Cerebellar cortex (tissue), 1 donor: ENCODE data around the gene ASCC2.

Experiments used
- DNase-seq: peaks from one replicate; pipeline ENCODE4 v3.0.0-alpha.2; 2015; ENCODE audit warnings: low spot score

The ASCC2 gene

DNA sequence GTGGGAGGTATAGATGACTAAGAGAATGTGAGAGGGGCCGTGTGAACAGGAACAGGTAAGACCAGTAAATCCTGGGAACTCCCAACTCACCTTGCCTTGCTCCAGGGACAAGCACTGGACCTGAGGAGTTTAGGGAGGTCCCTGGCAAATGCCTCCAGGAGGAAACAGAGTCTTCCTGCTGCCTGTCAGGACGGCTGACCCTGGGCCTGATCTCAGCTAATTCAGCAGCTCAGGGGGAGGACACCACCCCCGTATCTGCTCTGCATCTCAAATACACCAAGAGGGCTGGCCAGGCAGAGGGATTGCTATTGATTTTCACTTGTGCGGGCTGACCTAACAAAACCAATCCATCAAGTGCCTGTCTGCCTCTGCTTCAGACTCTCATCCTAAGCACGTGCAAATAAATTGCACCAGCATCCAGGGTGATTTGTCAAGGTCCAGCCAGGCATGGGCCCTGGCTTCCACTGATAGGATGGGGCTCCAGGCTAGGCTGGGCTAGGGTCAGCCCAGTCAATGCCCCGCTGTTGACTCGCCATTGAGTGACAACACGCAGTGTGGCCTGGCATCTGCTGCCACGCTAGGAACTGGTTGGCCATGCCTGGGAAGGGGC, 50.6 kb downstream of the ASCC2 start:
- no peak for DNase-seq

DNA sequence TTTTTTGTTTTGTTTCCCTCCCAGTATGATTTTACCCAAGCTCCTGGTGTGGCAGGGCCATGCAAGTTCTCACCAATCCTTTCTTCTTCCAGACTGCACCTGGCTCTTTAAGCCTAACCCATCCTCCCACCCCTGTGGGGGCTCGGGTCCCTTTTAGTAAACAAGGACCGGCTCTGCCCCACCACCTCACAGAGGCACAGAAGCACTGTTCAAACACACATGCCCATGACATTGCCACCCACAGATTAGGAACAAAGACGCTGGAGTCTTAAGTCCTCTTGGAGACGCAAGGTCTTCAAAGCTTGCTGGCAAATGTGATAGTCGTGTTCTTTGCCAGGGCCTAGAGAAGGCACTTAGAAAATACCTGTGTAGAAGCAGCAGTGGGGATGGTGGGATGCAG, 52.0 kb downstream of the ASCC2 start:
- DNase-seq, result no peak

DNA sequence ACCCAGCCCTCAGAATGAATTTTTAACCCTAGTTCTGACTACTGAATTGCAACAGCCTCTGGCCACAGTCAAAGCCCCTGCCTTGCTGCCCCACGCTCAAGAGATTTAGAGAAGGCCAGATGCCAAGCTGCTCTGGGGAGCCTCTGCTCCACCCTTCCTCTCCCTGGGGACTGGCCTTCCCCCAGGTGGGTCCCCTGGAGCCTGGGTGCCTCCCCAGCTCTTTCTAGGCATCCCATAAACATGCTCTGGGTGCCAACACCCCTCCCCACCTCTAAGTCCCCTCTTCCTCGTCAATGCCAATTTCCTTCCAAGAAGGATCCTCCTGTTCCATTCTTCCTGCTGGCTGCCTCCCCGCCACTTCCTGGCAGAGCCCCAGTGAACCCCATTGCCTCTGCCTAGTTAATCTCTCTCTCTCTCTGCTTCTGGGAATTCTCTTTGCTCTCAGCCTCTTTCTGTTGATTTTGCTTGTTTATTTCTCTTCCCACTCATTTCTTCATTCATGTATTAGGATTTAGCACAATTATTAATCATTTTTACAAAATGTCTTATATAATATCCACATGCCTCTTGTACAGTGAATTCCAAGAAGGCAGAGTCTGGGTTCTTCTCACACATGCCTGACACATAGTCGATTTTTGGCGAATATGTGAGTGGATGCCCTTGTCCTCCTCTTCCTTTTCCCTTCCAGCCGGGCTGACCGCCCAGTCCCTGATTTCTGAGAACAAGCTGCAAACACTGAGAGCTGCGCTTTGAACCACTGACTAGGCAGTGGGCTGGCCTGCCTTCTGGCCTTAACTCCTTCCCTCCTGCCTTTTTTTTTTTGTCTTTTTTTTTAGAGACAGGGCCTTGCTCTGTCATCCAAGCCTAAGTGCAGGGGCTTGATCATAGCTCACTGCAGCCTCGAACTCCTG, 53.4 kb downstream of the ASCC2 start:
- peak; percentile 63 for DNase-seq

DNA sequence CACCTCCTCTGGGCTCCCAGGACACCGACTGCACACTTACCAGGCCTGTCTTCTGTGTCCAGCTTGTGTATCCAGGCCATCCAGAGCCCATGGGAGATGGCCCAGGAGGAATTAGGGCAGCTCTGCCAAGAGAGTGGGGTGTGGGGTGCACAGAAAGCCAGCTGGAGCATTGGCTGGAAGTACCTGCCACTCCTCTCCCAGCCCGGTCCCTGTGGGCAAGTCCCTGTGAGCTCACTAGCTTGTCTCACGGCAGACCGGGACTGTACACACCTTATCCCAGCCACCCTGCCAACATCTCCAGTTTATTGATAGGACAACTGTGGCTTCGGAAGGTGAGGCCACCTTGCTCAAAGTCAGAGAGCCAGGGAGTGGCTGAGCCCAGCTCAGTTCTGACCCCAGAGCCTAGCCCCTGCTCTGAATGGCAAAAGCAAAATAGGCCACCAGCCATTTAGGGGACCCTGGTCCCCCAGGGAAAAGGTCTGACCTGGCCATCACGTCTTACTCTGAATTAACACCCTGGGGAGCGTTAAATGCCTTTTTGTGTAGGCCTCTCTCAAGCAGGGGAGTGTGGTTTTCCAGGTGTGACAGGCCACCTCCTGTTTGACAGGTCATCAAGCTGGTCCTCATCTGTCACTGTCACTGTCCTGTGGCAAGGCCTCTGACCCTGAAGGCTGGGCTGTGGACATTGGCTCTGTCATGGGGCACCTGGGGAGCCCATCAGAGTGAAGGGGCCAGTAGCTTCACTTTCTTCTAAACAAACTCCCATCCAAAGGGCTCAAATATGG, 55.8 kb downstream of the ASCC2 start:
- DNase-seq, result peak; percentile 63

DNA sequence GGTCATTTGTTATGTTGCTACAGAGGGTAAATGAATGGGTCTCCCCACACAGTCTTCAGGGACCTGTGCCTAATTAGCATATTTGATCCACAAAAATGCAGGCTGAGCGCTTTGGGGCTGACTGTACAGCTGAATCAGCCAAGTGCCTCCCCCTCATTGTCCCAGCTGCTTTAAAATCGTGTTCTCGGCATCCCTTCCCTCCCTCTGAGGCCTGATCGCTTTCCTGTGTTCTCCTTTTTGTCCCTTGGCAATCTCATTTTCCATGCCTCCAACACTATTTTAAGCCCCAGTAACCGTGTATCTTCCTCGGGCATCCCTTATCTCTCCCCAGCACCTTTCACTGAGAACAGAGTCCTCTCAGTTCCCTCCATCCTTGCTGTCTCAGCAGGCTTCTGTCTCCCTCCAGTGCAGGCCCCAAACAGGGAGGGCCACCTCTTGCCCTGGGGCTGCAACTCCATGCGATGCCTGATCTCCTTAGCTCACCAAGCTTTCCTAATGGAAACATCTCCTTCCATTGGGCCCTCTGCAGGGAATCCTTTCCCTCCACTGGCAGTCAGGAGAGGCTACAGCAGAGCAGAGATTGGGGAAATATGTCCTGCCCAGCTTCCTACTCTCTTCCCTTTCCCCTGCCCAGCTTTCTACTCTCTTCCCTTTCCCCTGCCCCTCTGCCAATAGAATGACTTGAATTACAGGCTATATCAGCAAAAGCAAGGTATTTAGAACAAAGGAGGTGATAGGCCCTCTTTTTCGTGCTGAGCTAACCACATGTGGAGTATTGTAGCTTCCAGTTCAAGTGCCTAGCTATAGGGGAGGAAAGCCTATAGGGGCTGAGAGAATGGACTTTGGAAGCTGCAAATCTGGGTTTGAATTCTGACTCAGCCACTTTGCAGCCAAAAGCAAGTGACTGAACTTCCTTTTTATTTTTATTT, 57.1 kb downstream of the ASCC2 start:
- DNase-seq, result peak; percentile 25

DNA sequence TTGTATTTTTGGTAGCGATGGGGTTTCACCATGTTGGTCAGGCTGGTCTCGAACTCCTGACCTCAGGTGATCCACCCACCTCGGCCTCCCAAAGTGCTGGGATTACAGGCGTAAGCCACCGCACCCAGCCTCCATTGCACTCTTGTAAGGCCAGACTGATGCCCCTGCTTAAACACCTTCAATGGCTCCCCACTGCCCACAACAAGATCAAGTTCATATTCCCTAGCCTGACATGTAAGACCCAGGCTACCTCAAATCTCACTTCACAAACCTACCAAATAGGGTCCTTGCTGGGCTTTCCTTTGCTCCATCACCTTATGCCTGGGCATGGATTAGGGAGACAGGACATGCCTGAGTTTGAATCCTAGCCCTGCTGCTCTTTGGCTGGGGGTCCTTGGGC, 57.9 kb downstream of the ASCC2 start:
- DNase-seq, result no peak

DNA sequence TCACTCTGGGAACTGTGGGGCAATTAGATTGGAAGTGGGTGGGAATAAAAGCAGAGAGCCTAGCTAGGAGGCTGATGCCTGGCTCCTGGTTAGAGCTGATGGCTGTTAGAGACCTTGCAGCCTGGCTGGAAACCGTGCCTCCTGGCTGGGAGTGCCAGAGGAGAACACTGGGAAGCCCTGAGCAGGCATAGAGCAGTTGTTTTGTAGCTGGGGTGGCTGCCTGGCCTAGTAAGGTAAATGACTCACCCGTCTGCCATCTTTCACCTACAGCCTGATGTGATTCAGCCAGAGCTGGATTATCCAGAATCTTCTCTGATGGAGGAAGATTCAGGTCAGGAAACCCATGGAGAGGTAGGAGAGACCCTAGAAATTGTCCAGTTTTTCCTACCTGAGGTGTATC, 64.8 kb downstream of the ASCC2 start:
- no peak for DNase-seq

DNA sequence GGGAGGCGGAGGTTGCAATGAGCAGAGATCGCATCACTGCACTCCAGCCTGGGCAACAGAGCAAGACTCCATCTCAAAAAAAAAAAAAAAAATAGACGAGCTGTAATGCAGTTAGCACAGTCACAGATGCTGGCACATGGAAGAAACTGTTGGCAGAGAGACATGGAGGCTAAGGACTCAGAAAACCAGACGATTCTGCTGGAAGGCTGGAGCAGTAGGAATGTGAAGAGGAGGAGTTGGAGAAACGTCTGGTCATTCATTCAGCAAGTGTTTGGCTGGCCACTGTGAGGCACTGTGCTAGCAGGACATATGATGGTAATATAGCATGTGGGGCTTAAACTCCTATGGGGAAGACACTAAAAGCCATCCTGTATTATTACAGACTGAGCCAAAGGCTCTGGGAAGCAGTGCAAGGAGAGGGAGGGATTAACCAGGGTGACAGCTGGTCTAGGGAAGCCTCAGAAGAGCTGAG, 65.9 kb downstream of the ASCC2 start:
- peak; percentile 62 for DNase-seq

DNA sequence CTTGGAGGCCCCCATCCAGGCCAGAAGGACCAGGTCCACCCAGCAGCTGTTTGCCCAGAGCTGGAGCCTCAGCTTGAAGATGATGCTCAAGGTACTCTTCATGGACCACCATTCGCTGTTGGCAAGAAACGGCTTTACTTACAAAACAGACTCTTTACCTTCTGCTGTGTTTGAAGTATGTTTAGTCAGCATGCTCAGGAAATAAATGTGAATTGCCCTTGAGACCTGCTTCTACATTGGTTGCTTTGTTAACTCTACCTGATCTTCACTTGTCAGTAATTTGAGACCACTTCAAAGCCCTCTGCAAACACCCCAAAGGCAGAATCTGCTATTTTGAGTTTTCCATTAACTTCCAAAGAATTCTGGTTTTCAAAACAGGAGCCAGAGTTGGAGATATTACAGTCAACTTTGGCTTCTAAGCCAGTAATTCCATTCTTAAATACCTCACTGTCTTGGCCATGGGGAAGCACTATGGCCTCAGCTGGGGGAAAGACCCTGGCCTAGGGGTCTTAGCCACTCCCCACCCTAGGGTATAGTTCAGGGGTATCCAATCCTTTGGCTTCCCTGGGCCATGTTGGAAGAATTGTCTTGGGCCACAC, 68.3 kb downstream of the ASCC2 start:
- no peak for DNase-seq

DNA sequence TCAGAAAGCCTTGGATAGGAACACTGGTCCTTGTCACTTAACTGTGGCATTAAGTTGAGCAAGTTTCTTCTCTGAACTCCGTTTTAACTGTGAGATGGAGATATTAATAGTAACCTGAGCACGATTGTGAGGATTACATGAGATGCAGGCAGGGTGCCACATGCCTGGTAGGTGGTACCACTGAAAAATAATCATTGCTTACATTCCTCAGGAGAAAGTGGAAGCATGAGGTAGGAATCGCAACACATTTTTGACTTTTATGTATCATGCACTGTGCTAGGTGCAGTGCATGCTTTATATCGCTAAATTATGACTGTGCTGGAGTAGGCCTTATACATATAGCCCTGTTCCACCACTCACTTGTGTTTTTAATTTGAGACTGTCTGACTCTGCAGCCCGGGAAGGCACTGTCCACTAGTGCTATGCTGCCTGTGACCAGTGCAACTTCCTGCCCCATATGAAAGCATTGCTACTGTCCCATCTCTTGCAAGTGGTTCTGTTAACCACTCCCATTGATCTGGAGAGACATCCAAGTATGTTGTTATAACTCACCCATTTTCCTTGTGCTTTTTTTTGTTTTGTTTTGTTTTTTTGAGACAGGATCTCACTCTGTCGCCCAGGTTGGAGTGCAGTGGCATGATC, 69.9 kb downstream of the ASCC2 start:
- DNase-seq, result no peak

DNA sequence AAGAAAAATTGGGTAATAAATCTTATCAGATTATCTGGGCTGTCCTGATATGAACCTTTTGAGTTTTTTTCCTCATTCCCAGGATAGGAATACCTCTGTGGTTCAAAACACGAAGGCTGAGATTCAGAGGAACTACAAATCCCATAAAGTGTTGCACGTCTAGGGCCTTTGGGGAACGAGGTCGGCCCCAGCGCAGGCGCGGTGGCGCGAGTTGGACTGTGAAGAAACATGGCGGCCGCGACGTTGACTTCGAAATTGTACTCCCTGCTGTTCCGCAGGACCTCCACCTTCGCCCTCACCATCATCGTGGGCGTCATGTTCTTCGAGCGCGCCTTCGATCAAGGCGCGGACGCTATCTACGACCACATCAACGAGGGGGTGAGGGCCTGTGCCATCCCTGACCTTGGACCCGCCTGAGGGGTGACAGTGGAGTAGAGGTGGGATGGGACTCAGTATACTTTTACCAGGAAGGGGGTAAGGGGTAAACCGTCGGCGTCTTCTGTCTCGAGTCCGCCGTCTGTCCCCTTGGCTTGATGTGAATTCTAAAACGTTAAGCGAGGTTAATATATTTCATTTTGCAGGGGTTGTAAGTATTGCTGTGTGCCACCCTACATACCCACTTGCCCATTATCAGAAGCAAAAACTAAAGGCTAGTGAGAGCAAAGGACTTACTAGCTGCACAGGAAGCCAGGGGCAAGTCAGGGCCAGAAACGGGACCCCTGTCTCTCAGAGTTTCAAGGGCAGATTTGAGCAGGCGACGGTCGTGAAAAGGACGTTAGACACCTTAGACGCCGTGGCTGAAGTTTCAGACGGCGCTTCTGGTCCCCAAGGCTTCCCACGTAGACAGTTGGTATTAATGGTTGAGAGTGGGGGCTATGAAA, 70.7 kb downstream of the ASCC2 start, which contains the start of gene UQCR10:
TSS of gene UQCR10 (plus strand) at position 199 of the 881 bp plus-strand sequence. CDS start at position 229, 30 bp downstream.
- DNase-seq, result peak; percentile 94

DNA sequence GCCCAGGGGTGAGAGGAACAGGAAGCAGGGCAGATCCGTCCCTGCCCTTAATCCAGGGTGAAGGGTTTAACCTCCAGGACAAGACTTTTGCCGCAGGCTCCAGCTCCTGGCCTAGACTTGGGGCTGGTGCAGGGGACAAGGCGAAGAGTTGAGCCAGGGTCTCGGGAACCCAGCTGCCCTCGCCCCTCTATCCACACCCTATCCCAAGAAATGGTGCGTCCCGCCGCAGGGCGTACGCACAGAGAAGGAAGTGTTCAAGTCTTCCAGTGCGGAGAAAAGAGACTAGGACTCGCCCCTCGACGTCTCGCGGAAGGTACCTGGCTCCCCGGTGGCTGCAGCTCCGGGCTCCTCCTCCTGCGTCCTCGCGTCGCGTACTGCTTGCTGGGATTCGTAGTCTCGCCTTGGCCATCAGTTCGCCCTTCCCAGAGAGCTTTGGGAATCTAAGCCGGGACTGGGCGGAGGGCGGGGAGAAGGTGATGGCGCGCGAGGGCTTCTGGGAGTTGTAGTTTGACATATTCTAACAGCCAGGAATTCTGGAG, 71.4 kb downstream of the ASCC2 start, which contains the start of gene ZMAT5:
TSS of gene ZMAT5 (minus strand) at position 376 of the 539 bp plus-strand sequence. CDS start 18,463 bp downstream, outside the sequence.
- DNase-seq, result peak; percentile 99

DNA sequence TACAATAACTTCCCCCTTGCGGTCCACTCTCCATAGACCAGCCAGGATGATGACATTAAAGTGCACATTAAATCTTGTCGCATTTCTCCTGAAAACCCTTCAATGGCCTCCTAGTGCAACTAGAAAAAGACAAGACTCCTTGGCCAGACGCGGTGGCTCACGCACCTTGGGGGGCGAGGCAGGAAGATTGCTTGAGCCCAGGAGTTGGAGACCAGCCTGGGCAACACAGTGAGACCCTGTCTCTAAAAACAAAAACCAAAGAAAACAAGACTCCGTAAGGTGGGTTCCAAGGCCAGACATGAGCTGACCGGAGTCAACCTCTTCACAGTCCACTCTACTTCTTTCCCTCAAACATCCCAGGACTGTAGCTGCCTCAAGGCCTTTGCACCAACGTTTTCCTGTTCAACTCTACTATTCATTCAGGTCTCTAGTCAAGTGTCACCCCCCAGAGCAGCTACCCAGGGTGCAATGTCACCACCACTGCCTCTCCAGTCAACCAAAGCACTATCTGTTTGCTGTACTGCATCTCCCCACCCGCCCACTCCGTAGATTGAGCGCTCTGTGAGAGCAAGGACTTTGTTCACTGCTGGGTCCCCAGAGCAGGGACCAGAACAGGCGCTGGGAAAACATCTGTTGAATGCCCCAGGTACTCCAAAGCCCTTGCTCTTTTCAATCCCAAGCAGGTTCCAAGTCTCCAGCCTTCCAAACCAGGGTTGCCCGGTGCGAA, 72.0 kb downstream of the ASCC2 start:
- no peak for DNase-seq

DNA sequence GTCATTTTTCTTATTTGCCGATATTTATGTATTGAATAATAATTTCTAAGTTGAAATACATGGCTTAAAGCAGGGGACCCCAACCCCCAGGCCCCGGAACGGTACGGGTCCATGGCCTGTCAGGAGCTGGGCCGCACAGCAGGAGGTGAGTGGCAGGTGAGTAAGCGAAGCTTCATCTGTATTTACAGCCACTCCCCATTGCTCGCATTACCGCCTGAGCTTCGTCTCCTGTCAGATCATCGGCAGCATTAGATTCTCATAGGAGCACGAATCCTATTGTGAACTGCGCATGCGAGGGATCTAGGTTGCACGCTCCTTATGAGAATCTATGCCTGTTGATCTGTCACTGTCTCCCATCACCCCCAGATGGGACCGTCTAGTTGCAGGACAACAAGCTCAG, 75.8 kb downstream of the ASCC2 start:
- no peak for DNase-seq

DNA sequence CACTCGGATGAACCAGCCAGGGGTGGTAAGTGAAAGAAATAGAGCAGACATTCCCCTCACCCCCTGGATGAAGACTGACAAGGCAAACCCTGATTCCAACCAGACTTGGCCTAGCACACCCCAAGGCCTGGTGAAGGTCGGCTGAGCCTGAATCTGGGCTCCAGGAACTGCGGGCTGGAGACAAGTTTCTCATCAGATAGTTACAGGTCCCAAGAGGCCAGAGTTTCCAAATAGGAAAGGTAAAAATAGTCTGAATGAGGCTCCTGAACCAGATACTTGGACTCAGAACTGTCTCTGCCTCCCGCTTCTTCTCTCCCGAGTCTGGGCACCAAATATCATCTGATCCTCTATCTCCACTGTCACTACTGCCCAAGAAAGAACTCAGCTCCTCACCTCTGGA, 79.1 kb downstream of the ASCC2 start:
- DNase-seq, result no peak

DNA sequence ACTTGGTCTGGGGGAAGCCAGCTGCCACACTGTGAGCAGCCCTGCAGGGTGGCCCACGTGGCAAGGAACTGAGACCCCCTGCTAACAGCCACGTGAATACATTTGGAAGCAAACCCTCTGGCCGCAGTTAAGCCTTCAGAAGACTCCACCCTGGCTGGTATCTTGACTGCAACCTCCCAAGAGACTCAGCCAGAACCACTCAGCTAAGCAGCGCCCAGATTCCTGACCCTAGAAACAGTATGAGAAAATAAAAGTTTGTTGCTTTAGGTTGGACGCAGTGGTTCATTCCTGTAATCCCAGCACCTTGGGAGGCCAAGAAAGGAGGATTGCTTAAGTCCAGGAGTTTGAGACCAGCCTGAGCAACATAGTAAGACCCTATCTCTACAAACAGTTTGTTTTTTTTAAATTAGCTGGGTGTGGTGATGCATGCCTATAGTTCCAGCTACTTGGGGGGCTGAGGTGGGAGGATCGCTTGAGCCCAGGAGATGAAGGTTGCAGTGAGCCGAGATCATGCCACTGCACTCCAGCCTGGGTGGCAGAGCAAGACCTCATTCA, 79.9 kb downstream of the ASCC2 start:
- no peak for DNase-seq

DNA sequence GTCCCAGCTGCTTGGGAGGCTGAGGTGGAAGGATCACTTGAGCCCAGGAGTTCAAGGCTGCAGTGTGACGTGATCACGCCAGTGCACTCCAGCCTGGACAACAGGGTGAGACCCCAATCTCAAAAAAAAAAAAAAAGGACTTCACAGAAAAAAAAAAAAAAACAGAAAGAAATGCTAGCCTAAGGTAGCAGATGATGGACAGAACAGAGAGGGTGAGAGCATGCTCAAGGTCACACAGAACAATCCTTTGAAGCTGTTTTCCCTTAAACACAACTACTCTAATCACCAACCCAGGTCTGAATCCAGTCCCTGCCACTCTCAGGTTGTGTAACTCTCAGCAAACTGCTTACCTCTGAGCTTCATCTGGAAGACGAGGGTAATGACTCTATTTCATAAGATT, 81.0 kb downstream of the ASCC2 start:
- no peak for DNase-seq

DNA sequence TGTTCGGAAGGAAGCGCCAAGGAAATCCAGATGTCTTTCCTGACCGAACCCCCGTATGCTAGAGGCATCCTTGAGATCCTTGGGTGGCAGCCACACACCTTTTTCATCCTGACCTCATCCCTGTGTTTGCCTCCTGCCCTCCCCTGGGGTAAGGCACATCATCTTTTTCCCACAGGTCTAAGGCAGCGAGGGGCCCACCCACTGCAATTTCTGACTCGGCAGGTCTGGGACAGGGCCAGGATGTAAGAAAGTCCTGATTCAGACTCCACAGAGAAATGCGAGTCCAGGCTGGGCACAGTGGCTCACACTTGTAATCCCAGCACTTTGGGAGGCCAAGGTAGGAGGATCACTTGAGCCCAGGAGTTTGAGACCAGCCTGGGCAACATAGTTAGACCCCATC, 81.7 kb downstream of the ASCC2 start:
- DNase-seq, result no peak
